KG1 (cell line): ENCODE results near the gene WEE1.
"Not testable (repeated sequence)": the region's sequence is repeated elsewhere in the genome, so short reads cannot be mapped to it uniquely, and the experiment has no call there.

Experiments used
- DNase-seq: peaks from one replicate; lab custom pipeline; 2025; lab: John Stamatoyannopoulos, UW

Gene WEE1

DNA sequence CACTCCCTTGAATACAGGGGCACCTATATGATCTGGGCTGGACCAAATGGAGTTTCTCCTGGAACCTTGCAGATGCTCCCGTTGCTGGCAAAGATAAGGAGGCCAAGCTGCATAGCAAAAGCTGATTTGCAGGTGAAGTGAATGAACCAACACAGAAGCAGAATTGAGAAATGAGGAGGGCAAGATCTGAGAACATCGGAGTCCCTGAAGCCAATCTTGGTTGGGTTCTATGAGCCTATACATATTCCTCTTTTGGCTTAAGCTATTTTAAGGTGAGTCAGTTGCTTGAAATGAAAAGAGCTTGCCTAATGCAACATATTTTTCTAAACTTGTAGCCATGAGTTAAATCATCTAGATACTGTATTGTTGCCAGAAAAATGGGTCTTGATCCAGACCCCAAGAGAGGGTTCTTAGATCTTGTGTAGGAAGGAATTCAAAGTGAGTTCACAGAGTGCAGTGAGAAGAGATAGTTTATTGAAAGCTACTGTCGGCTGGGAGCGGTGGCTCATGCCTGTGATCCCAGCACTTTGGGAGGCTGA lies 23.5 kb downstream of the WEE1 start:
- DNase-seq: no peak

DNA sequence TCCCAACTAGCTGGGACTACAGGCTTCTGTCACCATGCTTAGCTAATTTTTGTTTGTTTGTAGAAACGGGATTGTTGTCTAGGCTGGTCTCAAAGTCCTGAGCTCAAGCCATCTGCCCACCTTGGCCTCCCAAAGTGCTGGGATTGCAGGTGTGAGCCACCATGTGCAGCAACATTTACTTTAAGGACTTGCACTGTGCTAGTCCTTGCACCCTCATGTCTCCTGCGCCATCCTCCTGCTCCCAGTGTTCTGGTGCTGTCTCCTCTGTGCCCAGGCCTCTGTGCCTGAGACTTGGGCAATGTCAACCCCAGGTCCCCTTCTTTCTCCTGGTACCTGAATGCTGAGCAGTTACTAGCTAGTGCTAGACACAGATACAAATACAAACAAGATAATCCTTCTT lies 26.7 kb downstream of the WEE1 start:
- no peak for DNase-seq

DNA sequence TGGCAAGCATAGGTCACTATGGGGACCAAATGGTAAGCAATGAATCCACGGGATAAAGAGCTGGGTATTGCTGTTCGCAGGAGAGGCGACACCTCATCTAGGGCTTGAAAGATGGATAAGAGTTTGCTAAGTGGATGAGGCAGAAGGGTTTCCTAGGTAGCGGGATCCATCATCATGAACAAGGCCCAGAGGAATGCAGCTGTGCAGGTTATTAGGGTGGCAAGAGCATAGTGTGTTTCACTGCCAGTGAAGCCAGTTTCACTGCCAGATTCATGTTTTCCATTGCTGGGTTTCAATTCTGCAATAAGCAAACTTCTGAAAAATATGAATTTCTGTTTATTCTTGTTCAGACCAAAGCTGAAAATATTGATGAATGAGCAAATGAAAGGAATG lies 27.2 kb downstream of the WEE1 start:
- no peak for DNase-seq

DNA sequence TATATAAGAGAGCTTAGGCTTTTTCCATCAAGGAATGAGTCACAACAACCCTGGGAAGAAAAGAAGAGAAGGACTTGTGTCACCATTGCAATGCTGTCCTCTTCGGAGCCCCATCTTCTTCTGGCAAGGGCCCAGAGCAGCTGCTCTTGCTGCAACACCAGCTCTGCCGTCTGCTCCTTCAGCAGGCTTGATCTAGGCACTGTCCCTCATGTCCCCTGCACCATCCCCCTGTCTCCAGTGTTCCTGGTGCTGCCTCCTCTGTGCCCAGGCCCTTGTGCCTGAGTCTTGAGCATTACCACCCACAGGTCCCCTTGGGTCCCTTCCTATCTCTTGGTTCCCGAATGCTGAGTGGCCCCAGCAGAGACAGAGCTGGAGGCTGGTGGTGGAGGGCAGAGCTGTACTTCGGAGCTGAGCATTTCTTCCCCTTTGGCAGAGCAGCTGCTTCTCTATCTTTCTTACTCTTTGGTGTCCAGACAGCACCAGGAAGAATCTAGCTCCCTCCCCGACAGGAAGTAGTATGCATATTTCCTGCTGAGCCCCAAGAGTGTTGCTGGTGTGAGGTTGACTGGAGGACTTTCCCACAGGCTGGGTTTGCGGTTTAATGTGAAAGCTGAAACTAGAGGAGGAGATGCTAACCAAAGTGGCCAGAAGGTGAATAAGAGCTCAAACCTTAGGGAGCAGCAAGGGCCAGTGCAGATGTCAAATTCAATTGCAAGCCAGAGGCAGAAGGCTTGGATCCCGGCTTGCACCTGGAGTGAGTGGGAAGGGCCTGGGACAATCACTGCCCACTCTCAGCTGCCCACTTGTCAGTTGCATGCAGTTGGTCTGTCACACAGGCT lies 27.8 kb downstream of the WEE1 start:
- peak; percentile 57 for DNase-seq

DNA sequence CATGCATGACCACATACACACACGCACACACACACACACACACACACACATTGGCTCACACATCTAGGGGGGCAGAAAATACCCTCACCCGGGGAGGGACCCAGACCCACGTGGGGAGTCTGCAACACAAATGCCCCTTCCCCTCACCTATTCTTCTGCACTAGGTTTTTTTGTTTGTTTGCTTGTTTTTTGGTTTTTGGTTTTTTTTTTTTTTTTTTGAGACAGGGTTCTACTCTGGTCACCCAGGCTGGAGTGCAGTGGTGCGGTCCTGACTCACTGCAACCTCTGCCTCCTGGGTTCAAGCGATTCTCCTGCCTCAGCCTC lies 28.4 kb downstream of the WEE1 start:
- DNase-seq: no peak

DNA sequence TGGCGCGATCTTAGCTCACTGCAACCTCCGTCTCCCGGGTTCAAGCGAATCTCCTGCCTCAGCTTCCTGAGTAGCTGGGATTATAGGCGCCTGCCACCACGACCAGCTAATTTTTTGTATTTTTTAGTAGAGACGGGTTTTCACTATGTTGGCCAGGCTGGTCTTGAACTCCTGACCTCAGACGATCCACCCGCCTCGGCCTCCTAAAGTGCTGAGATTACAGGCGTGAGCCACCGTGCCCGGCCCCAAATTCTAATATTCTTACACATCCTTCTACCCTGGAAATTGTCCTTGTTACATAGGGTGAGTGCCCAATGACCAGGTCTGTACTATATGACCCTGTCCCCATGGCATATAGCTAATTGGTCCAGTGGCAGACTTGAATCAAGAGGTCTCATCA lies 29.7 kb downstream of the WEE1 start:
- DNase-seq: not testable (repeated sequence)

DNA sequence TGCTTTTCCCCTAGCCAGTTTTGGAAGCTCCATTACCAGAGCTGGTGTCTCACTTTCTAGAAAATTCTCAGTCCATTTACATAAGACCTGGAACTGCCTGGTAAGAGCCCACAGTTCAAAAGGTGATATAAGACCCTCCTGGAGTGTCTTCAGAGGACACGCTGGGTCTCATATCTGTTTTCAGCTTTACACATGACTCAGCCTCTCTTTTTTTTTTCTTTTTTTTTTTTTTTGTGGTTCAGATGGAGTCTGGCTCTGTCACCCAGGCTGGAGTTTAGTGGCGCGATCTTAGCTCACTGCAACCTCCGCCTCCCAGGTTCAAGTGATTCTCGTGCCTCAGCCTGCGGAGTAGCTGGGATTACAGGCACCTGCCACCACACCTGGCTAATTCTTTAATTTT lies 30.7 kb downstream of the WEE1 start:
- DNase-seq: no peak

DNA sequence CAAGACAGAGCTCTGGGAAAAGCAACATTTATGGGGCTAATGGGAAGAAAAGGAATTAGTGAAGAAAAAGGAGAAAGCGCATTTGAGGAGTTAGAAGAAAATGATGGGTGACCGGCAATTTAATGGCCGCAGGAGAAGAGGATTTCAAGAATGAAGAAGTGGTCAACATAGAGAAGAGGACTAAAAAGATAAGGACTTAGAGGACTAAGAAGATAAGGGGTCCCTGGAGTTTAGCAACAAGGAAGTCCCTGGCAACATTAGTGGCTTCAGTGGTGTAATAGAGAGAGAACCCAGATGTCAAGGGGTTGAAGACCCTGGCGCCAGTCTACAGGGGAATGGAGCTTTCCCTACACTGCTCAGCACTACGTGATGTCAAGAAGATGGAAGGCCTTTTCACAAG lies 32.3 kb downstream of the WEE1 start:
- no peak for DNase-seq

DNA sequence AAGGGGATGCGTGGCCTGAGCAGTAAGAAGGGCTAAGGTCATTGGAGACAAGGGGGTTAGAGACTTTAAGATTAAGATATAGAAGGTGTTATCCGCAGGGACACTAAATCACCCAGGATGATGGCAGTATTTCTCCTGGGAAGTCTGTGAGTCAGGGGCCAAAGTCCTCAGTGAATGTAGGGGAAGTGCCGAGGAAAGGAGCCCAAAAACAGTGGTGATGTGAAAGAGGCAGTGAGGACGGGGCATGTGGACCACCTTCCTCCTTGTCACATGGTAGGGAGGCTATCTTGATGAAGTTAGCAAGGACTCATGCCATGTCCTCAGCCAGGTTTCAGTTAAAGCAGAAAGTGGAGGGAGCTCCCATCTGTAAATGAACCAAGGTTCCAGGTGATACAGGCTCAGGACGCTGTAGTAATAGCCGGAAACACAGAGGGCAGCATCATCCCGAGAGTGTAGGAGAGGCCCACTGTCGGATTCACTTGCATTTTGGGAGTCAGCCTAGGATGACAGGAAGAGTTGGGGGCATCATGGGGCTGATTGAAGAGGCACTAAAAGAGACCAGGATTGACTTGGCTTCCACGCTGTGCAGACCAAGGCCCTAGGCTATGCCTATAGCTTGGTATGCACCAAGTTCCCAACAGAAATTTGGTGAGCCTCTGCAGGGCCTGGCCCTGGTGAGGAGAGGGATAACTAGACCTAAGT lies 33.5 kb downstream of the WEE1 start:
- DNase-seq: no peak

DNA sequence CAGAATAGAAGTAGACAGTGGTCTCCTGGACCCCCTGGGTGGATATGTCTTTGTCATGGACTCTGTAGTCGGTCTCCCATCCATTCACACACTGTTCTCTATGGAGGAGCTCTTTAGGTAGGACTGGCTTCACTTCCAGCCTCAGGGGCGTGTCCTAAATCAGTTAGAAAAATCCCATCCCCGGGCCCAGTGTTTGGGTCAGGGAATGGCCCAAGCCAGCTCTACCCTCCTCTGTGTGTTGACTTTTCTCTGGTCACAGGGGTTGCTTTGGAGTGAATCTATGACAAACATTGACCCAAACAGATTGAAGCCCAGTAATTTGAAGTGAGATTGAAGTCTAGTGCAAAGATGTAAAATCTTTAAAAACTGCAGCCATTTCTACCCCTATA lies 34.0 kb downstream of the WEE1 start:
- no peak for DNase-seq

DNA sequence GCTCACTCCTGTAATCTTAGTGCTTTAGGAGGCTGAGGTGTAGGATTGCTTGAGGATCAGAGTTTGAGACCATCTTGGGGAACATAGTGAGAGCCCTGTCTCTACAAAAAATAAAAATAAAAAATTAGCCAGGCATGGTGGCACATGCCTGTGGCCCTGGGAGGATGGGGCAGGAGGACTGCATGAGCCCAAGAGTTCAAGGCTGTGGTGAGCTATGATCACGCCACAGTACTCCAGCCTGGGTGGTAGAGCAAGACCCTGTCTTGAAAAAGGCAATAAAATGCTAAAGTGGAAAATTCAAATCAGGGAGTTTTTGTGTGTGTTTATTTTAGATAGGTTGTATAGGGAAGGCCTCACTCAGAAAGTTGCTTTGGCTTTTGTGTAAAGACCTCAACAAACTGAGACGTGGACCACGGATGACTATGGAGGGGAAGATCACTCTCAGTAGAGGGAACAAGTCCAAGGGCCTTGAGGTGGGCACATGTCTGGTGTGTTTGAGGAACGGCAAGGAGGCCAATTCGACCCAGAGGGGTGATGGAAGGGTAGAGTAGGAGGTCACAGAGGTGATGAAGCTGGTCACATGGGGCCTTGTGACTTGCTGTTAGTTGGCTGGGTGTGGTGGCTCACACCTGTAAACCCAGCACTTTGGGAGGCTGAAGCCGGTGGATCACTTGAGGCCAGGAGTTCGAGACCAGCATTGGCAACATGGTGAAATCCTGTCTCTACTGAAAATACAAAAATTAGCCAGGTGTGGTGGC lies 35.7 kb downstream of the WEE1 start:
- DNase-seq: no peak

DNA sequence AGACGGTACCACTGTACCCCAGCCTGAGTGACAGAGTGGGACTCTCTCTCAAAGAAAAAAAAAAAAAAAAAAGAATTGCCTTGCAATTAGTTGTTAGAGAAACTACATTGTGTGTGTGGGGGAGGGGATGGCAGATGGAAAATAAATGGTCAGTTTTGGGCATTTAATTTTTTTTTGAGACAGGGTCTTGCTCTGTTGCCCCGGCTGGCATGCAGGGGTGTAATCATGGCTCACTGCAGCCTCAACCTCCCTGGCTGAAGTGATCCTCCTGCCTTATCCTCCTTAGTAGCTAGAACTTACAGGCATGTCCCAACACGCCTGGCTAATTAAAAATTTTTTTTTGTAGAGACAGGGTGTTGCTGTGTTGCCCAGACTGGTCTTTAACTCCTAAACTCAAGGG lies 36.4 kb downstream of the WEE1 start:
- DNase-seq: no peak

DNA sequence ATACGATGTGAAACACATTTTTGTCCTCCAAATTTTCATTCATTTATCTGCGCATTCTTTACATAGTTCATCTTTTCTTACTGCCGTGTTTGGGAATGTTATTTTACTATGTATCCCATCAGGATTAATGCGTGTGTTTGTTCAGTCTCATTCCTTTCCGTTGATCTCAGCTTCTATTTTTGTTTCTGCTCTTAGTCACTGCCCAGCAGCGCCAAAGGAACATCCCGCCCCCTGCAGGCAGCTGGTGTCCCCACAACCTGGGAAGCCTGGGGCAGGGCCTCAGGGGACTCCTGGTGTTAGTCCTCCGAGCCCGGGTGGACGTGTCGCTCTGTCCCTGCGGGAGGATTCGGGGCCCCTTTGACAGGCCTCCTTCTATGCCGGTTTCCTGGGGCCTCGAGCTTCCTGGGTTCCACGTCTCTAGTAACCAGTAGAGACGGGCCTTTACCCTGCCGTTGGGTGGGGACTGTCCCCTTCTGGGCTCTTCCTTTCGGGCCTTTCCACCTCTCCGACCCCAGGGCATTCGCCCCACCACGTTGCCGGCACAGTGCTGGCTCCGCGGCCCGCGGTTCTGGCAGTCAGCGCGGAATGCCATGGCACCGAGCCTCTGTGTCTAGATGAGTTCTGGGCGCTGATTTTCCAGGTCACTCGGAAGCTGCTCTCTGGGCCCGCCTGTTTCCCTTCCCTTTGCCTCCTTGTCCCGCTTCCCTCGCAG lies 39.8 kb downstream of the WEE1 start:
- DNase-seq: peak; percentile 82

DNA sequence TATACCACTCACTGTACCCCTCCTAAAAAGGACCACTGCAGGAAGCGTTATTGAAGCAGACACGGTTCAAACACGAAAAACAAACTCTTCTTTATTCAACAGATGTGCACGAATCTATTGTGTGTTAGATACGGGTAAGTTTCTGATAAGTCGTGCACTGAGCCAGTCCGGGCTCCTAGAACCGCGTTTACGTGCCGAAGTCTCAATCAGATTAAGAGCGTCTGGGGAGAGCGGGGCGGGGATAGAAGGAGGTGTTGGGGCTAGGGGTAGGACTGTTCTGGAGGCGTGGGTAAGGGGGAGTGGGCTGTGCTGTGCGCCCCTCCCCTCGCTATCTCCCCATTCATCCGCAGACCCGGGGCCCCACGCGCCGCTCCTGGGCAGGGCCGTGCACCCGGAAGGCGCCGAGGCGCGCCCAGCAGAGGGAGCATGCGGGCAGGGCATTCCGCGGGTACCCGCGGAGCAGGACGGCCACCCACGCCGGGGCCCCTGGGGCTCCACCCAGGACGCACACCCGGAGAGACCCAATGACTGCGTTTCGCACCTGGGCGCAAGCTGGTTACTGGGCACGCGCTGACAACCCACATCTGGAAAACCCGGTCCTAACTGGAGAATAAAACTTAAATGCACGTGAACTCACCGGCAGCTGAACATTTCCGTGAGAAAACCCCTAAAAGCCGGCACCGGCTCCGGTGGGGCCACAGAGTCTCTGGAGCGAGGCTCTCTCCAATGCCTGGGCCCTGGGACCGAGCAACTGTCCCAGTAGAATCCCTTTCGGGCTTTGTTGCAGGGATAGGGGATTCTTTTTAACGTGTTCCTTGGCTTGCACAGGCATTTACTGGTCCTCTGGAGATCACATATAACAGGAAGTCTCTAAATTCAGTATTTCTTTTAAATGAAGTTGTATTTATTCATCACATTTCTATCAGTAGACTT lies 40.6 kb downstream of the WEE1 start:
- peak; percentile 80 for DNase-seq

DNA sequence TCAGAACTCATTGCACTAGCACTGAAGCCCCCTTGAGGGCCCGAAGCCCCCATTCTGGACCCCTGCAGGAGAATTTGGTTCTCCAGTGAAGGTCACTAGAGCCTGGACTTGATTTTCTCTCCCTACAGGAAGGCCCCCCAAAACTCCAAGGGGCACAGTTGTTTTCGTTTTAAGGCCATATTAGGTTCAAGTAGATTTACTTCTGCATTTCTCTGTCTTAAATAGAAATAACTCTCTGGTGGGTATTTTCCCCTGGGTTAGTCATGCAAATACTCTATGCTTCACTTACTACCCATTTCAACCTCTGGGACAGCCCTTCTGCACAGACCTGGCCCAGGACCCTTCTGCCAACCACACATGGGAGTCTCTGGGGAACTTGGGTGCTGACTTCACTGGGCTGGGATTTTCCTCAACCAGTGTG lies 41.6 kb downstream of the WEE1 start:
- DNase-seq: peak; percentile 50

DNA sequence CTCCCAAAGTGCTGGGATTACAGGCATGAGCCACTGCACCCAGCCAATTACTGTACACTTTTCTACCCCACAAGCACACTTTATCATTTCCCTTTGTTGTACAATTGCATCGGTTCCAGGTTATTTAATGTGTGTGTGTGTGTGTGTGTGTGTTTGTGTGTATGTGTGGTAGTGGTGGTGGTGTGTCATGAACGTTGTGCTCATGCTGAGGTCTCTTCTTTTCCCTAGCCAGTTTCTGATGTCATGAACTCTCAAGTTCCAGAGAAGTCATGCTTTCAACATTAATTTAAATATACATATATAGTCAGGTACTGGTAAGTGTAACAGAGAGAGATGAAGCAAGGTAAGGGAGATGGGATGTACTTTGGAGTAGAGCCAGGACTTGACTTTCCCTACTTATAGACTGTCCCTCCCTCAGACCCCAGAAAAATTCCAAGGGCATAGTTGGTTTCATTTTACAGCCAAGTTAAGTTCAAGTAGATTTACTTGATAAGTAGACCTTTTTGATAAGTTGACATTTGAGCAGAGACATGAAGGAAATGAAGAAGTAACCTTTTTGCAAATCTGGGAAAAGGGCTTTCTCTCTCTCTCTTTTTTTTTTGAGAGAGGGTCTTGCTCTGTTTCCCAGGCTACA lies 42.7 kb downstream of the WEE1 start:
- no peak for DNase-seq

DNA sequence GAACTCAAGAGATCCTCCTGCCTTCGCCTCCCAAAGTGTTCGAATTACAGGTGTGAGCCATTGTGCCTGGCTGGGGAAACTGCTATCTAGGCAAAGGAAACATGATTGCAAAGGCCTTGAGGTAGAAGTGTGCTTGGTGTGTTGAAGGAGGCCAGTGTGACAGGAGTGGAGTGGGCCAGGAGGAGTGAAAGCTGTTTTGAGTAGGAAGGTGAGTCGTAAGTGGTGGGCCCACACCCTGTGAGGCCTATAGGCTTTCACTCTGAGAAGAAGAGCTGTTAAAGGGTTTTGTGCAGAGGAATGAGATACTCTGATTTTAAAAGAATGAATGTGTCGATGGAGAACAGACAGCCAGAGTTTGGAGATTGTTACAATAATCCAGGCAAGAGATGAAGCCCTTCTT lies 43.4 kb downstream of the WEE1 start:
- DNase-seq: no peak

DNA sequence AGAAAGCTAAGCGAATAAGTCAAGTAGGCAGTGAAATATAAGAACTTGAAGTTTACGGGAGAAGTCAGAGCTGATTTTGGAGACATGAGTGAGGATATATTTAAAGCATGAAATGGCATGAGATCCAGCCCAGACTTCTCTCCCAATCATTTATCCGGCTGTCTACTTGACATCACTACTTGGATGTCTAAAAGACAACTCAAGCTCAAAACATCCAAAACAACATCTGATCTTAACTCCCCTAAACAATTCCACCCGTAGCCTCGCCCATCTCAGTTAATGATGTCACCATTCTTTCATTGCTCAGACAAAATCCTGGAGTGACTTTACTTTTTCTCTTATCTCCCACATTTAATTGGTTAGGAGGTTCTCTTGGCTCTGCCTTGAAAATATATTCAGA lies 44.5 kb downstream of the WEE1 start:
- DNase-seq: no peak

DNA sequence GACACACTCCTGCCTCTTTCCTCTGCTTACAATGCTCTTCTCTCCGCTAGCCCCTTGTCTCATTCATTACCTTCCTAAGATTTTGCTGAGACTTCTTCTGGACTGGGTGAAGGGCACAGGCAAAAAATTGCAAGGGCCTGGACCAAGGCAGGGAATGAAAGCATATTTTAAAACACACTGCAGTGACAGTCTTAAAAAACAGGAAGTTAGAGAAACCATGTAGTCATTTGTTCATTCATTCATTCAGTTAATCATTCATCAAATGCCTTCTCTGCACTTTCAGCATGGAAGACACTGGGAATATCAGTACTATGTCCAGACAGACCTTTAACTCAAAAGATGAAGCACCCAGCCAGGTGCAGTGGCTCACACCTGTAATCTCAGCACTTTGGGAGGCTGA lies 45.5 kb downstream of the WEE1 start:
- DNase-seq: no peak

DNA sequence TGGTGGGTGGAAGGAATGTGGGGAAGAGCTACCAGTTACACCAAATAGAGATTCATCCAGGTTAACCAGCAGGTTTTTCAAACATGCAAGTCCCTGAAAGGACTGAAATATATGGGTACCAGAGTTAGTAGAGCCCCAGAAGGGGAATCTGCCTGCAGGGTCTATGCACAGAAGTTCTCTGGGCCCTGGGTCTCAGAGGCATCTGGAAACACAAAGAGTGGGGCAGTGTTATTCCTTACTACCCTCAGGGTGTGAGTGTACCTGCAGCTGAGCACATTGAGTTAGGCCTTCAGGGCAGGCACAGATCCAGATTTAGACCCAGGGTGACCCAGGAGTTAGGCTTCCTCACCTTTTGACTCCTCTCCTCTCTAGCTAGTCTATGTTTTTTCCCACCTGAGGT lies 46.5 kb downstream of the WEE1 start:
- no peak for DNase-seq

DNA sequence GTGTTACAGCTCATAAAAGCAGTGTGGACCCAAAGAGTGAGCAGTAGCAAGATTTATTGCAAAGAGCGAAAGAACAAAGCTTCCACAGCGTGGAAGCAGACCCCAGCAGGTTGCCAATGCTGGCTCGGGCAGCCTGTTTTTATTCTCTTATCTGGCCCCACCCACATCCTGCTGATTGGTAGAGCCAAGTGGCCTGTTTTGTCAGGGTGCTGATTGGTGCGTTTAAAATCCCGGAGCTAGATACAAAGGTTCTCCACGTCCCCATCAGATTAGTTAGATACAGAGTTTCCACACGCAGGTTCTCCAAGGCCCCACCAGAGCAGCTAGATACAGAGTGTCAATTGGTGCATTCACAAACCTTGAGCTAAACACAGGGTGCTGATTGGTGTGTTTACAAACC lies 48.9 kb downstream of the WEE1 start:
- not testable (repeated sequence) for DNase-seq
